CD4-positive, alpha-beta T cell treated with Interferon gamma for 1 hour (primary cell): ENCODE measurements around the gene DEK.
A peak's percentile ranks its signal among the peaks of the same experiment; 100 is the strongest.
"Not testable (repeated sequence)": the region's sequence is repeated elsewhere in the genome, so short reads cannot be mapped to it uniquely, and the experiment has no call there.

ENCODE experiments used
- DNase-seq: peaks from one replicate; pipeline ENCODE4 v3.0.0-alpha.2; 2020

The DEK gene, protein sequence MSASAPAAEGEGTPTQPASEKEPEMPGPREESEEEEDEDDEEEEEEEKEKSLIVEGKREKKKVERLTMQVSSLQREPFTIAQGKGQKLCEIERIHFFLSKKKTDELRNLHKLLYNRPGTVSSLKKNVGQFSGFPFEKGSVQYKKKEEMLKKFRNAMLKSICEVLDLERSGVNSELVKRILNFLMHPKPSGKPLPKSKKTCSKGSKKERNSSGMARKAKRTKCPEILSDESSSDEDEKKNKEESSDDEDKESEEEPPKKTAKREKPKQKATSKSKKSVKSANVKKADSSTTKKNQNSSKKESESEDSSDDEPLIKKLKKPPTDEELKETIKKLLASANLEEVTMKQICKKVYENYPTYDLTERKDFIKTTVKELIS

DNA sequence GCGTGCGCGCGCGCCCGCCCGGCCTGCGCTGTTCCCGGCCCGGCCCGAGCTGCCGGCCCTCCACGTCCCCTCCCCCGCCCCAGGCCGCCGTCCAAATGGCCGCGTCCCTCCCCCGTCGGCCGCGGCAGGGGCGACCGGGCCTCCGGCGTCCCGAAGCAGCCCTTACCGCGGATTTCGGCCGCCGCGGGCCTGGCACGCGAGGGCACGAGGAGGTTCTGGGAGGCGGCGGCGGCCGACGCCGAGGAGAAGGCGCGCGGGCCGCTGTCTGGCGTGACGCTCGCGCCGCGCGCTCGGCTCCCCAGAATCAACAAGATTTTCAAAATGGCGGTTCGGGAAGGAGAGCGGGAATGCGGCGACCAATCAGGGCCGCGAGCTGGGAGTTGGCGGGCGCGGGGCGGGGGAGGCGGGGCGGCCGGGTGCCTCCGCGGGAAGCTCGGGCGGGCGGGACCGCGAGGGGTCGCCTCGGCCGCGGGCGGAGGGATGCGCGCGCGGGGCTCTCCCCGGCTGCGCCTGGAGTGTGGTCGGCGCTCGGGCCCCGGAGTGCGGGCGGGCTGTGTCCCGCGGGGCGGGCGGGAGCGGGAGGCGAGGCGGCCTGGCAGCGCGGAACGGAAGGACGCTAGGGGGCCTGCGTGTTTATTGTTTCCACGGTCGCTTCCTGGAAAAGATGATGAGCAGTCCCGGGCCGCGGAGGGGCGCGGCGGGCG lies at the start of gene DEK:
DEK (minus strand) TSS at position 312 of the 704 bp plus-strand sequence. CDS start 543 bp downstream, outside the sequence.
- DNase-seq = peak; percentile 78

DNA sequence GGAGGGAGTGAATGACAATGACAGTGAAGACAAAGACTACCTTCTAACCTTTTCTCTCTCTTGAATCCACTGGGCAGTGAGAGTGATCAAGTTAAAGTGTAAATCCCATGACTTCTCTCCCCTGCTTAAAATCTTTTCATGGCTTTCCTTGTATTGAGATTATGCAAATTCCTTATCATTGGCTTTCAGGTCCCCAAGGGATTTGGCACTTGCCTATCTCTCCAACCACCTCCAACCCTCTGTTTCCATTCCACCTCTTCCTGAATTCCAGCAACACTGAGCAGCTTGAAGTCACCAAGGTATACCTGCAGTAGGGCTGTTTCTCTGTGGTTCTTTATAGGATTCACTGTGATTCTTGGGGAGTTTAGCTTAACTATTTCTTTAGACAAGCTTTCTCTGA lies 48.0 kb upstream of the DEK start:
- no peak for DNase-seq

DNA sequence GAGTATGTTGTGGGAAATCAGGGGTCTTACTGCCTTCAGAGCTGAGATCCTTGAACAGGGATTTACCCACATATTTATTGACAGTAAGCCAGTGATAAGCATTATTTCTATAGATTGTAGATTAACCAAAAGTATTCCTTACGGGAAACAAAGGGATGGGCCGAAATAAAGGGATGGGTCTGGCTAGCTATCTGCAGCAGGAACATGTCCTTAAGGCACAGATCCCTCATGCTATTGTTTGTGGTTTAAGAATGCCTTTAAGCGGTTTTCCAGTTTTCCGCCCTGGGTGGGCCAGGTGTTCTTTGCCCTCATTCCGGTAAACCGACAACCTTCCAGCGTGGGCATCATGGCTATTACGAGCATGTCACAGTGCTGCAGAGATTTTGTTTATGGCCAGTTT lies 45.7 kb upstream of the DEK start:
- DNase-seq = not testable (repeated sequence)

DNA sequence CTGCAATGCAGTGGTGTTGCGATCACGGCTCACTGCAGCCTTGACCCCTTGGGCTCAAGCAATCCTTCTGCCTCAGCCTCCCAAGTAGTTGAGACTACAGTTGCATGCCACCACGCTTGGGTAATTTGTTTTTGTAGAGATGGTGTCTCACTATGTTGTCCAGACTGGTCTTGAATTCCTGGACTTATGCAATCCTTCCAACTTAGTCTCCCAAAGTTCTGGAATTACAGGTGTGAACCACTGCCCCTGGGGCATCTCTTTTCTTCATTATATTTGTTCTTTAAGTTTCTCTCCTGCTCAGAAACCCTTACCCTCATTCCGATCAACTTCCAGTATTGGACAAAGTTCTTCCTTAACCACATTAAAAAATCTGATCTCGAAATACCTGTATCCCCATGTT lies 44.7 kb upstream of the DEK start:
- DNase-seq = no peak

DNA sequence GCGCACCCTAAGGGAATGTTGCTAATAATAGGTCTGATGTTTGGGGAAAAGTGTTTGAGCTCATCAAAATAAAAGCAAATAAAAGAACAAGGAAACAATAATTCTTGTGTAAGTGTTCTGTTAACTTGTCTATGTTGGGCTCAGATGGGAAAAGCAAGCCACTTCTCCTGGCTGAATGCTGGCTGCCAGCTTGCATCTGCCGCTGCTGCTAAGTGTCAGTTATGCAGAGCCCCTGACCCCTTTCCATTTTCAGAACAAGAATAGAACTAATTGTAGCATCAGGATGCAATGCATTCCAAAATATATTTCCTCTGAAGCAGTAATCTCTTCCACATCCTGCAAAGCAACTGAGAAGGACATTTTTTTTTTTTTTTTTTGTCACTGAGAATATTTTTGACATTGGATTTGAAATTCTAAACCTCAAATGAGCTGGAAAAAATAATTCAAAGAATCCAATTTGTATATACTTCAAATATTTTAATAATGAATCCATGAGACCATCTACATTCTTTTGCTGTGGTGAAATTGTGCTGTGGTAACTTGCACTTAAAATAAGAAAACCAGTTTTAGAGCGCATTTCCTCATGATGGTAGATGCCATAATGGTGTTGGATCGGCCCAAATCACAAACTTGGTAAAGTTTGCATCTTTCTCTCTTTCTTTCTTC lies 43.9 kb upstream of the DEK start:
- DNase-seq = no peak

DNA sequence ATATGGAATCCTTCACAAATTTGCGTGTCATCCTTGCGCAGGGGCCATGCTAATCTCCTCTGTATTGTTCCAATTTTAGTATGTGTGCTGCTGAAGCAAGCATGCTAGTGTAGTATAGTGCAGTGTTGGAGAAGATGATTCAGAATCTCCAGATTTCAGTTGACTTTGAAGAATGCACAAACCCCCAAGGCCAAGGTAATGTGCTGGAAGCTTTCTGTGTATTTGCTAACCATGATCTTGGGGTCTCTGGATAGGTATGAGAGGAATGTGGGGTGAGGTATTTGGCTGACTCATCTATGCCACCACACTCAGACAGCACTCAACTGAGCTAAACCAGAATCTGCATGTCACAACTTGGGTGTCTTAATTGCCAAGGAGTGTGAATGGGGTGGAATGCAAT lies 42.6 kb upstream of the DEK start:
- no peak for DNase-seq

DNA sequence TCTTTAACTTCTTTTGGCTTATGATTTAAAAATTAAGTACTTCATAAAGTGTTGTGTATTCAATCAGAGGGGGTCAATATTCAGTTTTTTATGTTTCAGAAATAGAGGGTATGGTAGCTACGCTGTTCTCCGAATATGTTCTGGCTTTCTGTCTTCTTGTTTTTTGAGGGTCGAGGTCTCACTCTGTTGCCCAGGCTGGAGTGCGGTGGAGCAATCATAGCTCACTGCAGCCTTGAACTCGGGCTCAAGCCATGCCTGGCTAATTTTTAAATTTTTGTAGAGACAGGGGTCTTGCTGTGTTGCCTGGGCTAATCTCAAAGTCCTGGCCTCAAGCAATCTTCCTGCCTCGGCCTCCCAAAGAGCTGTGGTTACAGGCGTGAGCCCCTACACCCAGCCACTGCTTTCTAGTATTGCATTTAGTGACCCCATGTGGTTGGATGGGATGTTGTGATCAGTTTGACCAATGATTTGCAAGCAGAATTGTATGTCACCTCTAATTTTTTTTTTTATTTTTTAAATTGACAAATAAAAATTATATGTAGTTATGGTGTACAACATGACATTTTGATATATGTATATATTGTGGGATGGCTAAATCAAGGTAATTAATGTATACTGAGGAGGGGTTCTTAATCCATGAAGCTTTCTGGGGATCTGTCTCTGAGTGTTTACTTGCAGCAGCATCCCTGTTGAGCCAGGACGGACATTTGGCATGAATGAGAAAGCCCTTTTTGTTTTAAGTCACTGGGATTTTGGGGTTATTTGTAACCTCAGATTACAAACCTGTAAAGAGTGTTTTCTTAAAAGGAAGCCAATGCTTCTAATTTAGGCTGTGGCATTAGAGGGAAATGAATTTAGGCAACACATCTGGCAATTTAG lies 38.5 kb upstream of the DEK start:
- DNase-seq = no peak

DNA sequence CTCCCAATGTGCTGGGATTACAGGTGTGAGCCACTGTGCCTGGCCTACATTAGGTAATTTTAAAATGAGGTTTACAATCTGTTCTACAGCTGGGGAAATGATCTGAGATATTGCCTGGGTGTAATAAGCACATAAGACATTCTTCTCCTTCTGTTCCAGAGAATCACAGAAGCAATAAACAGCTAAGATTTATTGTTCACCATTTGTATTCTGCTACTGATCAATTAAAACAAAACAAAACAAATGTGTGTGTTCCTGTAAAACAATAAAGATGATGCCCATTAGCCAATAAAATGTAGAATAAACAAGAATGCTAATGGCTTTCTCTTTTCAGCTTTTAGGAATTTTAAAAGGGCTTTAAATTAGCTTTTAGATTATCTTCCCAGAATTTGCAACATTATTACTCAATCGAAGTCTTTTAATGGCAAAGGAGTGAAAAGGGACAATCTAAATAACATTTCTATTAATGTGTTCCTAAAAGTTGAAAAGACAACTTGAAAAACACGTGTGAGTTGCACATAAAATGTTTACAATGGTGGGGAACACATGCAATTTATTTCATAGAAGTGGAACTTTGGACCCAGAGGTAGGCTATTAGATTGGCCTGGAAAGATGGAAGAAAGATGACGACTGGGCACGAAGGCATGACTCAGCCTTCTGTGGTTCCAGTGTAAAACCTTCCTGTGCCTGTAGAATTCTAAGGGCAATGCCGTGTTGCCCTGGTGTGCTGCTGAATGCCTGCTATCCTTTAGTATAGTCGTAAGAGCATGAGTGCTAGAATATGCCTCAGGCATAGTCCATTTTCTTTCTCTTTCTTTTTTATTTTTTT lies 29.0 kb upstream of the DEK start:
- DNase-seq = no peak

DNA sequence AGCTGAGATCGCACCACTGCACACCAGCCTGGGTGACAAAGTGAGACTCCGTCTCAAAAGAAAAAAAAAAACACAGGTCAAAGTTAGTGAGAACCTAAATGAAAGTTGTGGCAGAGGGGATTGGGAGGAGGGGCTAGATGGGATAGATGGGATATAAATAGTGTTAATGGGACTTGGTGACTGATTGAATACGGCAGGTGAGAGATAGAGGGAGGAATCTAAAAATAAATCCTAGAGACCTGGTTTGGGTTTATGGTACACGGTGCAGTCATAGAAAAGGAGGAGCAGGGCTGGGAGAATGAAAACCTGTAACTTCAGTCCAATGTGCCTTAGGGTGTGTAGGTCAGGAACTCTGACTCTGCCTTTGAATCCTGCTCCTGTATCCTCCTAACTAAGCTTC lies 25.0 kb upstream of the DEK start:
- no peak for DNase-seq

DNA sequence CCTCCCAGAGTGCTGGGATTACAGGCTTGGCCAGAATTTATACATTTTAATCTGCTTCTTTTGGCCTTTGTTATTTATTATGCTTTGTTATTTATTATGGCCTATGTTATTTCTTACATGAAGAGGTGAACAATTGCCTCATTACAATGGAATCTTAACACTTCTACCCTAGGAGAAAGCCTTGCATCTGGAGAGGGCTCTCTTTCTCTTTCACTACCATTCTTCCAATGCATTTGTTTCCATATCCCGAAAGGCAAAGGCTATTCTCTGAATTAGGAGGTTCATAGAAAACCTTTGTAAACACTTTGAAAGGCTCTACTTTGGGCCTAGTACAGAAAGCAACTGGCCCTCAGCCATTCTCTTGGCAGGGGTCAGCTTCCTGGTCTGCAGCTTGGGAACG lies 19.9 kb upstream of the DEK start:
- DNase-seq = no peak

DNA sequence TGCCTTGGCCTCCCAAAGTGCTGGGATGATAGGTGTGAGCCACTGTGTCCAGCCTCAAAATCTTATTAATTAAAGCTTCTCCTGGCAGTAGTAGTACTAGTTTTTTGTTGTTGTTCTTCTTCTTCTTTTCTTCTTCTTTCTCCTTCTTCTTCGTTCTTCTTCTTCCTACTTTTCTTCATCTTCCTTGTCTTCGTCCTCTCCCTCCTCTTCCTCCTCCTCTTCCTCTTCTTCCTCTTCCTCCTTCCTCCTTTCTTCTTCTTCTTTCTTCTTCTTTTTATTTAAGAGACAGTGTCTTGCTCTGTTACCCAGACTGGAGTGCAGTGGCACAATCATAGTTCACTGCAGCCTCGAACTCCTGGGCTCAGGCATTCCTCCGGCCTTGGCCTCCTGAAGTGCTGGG lies 17.2 kb upstream of the DEK start:
- no peak for DNase-seq

DNA sequence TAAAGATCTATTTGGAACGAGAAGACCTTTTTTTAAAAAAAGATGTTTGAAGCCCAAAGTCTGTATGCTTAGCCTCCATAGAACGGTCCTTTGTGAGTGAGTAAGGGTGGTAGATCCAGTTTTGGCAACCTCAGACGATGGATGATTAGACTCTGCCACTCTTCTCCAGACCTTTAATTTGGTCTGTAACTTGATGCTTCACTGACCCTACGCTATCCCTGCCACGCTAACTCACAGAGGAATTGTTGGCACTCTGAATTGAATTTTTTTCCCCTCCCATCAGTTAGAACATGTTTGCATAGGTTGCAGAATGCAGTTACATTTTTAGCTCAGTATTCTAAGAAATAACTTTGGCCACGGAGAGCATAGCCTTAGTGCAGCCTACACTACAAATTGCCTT lies 15.8 kb upstream of the DEK start:
- DNase-seq = no peak

DNA sequence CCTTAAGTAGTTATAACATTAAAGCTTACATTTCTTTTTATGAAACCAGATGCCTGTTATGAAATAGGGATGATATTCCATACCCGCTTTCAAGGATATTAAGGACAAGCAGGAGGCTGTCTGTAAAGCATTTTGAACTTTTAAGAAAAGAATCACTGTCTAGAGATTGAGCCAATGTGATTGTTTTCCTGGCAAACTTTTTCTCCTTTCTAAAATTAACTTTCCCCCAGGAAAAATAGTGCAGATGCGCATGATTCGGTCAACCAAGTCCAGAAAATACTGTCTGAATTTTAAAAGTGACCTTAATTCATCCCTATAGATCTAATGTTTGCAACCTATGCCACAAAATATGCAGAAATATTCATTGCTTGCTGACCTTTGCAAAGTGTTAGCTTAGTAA lies 15.1 kb upstream of the DEK start:
- DNase-seq = no peak

DNA sequence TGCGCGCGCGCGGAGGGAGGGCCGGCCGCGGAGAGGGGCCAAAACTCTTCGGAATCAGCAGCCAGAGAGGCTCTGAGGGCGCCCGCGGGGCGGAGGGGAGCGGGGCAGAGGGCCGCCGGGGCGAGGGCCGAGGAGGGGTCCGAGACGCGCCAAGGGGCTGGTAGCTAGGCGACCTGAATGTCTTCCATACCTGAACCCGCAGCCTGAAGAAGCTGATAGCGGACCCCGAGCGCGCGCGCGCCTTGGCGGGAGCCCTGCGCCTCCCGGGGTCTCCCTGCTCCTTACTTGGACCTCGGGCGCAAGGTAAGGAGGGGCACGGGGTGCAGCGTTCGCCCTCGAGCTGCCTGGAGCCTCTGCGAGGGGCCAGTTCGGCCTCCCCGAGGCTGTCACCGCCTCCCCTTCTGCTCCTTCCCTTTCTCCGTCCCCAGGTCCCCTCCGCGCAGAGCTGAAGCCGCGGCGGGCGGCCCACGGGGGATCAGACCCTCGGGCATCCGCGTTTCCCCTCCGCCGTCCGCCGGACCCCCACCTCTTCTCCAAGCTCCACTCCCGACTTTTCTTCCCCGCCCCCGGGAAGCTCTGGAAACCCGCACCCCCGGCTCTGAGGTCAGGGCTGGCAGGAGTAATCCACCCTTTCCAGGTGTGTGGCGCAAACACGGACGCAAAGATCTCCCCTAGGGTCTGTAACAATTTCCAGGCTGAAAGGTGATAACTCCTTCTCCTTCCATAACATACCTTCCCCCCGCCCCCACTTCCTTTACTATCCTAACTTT lies 13.1 kb upstream of the DEK start:
- no peak for DNase-seq

DNA sequence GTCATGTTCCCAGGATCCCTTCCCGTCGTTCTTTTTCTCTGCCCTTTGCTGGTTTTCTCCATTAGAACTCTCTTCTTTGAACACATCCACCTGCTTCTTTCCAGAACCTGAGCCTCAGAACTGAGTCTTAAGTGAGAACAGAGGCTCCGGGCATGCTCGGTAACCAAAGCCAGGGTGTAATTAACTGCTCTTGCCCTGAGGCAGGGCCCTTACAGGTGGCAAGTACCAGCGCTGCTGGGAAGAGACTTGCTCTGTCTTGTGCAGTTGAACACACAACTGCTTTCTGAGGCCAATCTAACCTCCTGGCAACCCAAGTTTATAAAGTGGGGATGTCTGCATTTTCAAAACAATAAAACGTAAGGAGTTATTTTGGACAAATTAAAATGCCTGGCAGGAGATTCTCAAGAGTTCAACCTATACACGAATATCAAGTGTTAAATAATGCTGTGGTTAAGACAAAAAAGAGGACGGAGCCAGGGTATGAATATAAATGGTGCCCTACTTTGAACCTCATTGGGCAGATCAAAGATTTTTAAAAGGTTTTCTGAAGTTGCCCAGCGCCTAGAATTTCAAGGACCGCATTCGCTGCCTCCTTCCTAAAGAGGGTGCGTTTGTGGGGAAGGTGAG lies 12.4 kb upstream of the DEK start:
- DNase-seq = no peak

DNA sequence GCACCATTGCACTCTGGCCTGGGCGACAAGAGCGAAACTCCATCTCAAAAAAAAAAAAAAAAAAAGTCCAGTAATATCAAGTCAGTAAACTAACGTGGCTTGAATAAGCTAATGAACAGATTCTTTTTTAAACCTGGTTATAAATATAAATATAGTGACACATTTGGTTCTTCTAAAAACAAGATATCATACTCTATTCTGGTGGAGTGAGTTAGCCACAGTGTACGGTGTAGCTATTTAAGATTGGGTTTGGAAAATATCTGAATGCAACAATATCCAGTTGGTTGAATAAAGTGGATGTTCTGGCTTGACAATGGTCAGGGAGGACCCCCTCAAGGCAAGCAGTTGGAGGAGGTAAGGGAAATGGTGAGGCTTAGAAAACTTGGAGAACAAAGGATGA lies 5.9 kb upstream of the DEK start:
- no peak for DNase-seq

DNA sequence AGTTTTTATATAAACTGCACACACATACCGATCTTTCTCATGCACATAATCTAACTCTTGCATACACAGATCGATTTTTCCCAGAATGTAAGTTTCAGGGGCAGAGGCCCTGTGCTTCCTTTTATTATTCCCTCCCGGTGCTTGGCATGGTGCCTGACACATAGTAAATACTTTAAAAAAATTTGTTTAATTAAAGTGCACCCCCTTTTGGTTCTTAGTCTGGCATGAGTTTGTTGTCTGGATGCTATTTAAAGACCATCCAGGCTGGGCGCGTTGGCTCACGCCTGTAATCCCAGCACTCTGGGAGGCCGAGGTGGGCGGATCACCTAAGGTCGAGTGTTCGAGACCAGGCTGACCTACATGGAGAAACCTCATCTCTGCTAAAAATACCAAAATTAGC lies 5.4 kb upstream of the DEK start:
- no peak for DNase-seq

DNA sequence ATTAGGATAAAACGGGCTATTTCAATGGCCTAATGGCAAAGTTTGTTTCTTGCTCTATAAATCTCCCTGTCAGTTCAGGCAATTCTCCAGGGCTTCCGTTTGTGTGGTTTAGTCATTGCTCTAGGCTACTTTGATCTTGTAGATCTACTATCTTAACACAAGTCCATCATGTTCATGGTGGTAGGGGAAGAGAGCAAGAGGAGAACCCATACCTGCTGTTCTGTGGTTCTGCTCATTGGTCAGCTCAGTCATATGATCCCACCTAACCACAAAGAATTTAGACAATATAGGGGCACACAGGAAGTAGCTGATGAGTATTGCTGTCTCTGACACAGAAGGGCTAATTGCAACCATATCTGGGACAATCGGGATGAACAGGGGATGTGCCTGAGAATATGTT lies 4.9 kb upstream of the DEK start:
- DNase-seq = no peak

DNA sequence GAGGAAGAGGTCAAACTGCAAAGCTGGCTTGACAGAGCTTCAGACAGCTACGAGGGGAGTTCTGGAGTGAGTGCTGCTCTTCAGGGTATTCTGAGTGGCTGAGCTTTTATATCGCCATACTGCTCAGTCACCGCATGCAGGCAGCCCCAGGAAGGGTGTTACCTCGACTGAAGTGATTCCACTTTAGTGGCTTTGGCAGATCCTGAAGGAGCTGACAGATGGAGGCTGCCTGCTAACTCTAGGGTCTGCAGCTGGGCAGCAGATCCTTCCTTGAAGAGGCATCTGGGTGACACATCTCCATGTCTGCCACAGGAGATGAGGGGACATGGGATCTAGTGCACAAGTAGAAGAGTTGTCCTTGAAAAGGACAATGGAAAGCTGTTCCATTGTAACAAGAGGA lies 3.7 kb upstream of the DEK start:
- DNase-seq = no peak

DNA sequence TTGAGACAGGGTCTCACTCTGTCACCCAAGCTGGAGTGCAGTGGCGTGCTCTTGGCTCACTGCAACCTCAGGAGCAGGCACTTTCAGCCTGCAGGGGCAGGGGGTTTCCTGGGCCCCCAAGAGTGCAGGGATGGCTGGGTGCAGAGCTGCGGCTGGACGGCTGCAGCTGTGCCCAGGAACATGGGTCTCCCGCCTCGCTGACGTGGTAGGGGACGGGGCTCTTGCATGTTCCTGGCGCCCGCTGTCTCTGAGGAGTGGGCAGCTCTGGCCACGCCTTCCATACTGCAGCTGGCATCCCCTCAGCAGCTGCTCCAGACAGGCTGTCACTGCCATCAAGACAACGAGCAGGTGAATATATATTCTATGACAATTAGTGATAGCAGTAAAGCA lies 2.2 kb upstream of the DEK start:
- no peak for DNase-seq
